Neural cell (in vitro differentiated cells): ENCODE data around the gene TRERF1. TPM values are rescaled to one million over a fixed set of nuclear protein-coding genes. Genes with fewer than 3 reads are reported as not detected.
A peak's percentile ranks its signal among the peaks of the same experiment; 100 is the strongest.

ENCODE experiments used
- H2AFZ ChIP-seq: fragments of 200-600, 300-800 bp; sonication (generic), shearing (Covaris generic); 2 replicates; pipeline ENCODE4 v1.6.0; 2014; ENCODE audit warnings: low read depth, mild to moderate bottlenecking, antibody characterized with exemption, low read length, moderate library complexity
- H3F3A ChIP-seq: fragments of 200-600 bp; shearing (Covaris generic); 2 replicates; pipeline ENCODE4 v1.6.1; 2016; ENCODE audit warnings: mild to moderate bottlenecking, moderate library complexity, mixed read lengths, antibody characterized with exemption, low read length; ENCODE audit not compliant: insufficient read depth, poor library complexity, severe bottlenecking
- H3K27ac ChIP-seq: fragments of 200-600, 300-800 bp; sonication (generic), shearing (Covaris generic); 2 replicates; pipeline ENCODE4 v1.5.1; 2014; ENCODE audit warnings: mild to moderate bottlenecking, low read length, moderate library complexity
- H3K27me3 ChIP-seq: fragments of 300-800, 200-600 bp; sonication (generic), shearing (Covaris generic); 2 replicates; pipeline ENCODE4 v1.6.0; 2014; ENCODE audit warnings: mild to moderate bottlenecking, low read depth, low read length, moderate library complexity; ENCODE audit not compliant: insufficient read depth
- H3K36me3 ChIP-seq: fragments of 300-800, 200-600 bp; sonication (generic), shearing (Covaris generic); 2 replicates; pipeline ENCODE4 v1.5.1; 2014; ENCODE audit warnings: mild to moderate bottlenecking, antibody characterized with exemption, low read length, moderate library complexity; ENCODE audit not compliant: insufficient read depth
- H3K4me2 ChIP-seq: fragments of 300-800, 200-600 bp; sonication (generic), shearing (Covaris generic); 2 replicates; pipeline ENCODE4 v1.6.0; 2014; ENCODE audit warnings: mild to moderate bottlenecking, low read length
- H3K4me3 ChIP-seq: fragments of 300-800, 200-600 bp; sonication (generic), shearing (Covaris generic); 2 replicates; pipeline ENCODE4 v1.5.1; 2014; ENCODE audit warnings: mild to moderate bottlenecking, low read length, moderate library complexity
- H3K79me2 ChIP-seq: fragments of 200-600 bp; shearing (Covaris generic); replicated peaks from 2 replicates; pipeline ENCODE4 v1.6.0; 2014; ENCODE audit warnings: mild to moderate bottlenecking, low read length, moderate library complexity; ENCODE audit not compliant: insufficient read depth
- H3K9ac ChIP-seq: fragments of 300-800, 200-600 bp; sonication (generic), shearing (Covaris generic); 2 replicates; pipeline ENCODE4 v1.6.1; 2016; ENCODE audit warnings: mild to moderate bottlenecking, low read length, mixed read lengths
- H3K9me2 ChIP-seq: fragments of 200-600 bp; shearing (Covaris generic); 2 replicates; pipeline ENCODE4 v1.6.1; 2016; ENCODE audit warnings: mild to moderate bottlenecking, low read length, mixed read lengths; ENCODE audit not compliant: insufficient read depth
- H3K9me3 ChIP-seq: fragments of 200-600, 300-800 bp; sonication (generic), shearing (Covaris generic); 2 replicates; pipeline ENCODE4 v1.6.1; 2016; ENCODE audit warnings: mild to moderate bottlenecking, mixed run types, low read length, moderate library complexity, mixed read lengths
- H4K20me1 ChIP-seq: fragments of 200-600 bp; shearing (Covaris generic); 2 replicates; pipeline ENCODE4 v1.6.1; 2016; ENCODE audit warnings: mild to moderate bottlenecking, mixed run types; ENCODE audit not compliant: insufficient read depth
- CTCF ChIP-seq: fragments of 450-650 bp; IDR thresholded peaks from 2 replicates; pipeline ENCODE4 v1.5.1; 2014; ENCODE audit warnings: antibody characterized with exemption, mild to moderate bottlenecking, moderate library complexity; ENCODE audit not compliant: poor library complexity, severe bottlenecking
- EP300 ChIP-seq: fragments of 450-650 bp; conservative IDR thresholded peaks from 2 replicates; pipeline ENCODE4 v1.6.1; 2014; ENCODE audit warnings: antibody characterized with exemption, mild to moderate bottlenecking, moderate library complexity; ENCODE audit not compliant: poor library complexity, severe bottlenecking
- EZH2 ChIP-seq: fragments of 200-600, 300-800 bp; shearing (Covaris generic), sonication (generic); IDR thresholded peaks from 2 replicates; pipeline ENCODE4 v1.6.1; 2014; ENCODE audit warnings: antibody characterized with exemption, low read length, borderline replicate concordance, mild to moderate bottlenecking; ENCODE audit not compliant: insufficient read depth, poor library complexity, severe bottlenecking
- MXI1 ChIP-seq: fragments of 450-650 bp; conservative IDR thresholded peaks from 2 replicates; pipeline ENCODE4 v1.6.1; 2014; ENCODE audit warnings: antibody characterized with exemption, mild to moderate bottlenecking; ENCODE audit not compliant: poor library complexity, severe bottlenecking
- POLR2AphosphoS5 ChIP-seq: IDR thresholded peaks from 2 replicates; pipeline ENCODE4 v1.6.1; 2012
- RAD21 ChIP-seq: fragments of 450-650 bp; conservative IDR thresholded peaks from 2 replicates; pipeline ENCODE4 v1.6.1; 2014; ENCODE audit warnings: antibody characterized with exemption, mild to moderate bottlenecking, moderate library complexity
- REST ChIP-seq: IDR thresholded peaks from 2 replicates; pipeline ENCODE4 v1.6.1; 2012; ENCODE audit warnings: borderline replicate concordance
- SMC3 ChIP-seq: fragments of 450-650 bp; conservative IDR thresholded peaks from 2 replicates; pipeline ENCODE4 v1.6.1; 2014; ENCODE audit warnings: antibody characterized with exemption, mild to moderate bottlenecking, moderate library complexity; ENCODE audit not compliant: poor library complexity
- TAF1 ChIP-seq: IDR thresholded peaks from 2 replicates; pipeline ENCODE4 v1.6.1; 2012; ENCODE audit warnings: low read depth
- polyA plus RNA-seq: library from polyadenylated mRNA; depleted of rRNA; stranded (reverse); fragments of >200 nt; gene quantifications from 2 replicates; pipeline ENCODE4 v1.2.3, GENCODE V29; 2014

TRERF1 gene
- polyA plus RNA-seq, 1 donor from 2014 or later = 4.5 TPM

DNA sequence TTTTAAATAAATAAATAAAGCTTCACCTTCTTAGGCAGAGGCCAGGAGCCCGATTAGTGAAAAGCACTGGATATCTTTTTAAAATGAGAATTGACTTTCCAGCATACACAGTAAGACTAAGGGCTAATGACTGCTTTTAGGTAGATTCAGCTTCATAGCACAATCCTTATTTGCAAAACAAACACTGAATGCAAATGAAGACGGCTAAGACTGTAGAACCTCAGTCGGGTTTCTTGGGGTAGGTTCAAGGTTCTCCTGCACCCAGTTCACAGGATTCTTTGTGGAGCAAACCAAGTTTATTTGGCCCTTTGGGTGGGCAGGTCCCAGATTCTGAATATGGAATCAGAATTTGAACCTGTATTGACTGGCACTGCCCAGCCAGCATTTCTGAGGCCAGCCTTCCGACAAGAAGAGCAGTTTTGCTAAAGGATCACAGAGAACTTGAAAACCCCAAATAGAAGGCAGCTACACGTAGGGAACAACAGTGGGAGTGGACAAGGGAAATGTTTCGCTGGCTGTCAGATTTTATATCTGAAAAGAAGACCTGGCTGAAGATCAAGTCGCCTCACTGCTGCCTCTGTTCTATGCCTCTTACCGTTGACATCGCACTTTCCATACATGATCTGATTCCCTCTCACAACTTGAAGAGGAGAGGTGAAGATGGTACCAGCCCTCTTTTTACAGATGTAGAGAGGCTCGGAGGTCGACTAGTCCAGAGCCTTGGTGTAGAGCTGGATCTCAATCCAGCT, 8.2 kb downstream of the TRERF1 start:
- Histone ChIP-seq H3K9me2 (no peaks in the 10 kb centered on the region), H3F3A (peaks cover 4% of the 10 kb centered on the region), H2AFZ (no peak overlapping the region), H3K36me3 (no peaks in the 10 kb centered on the region), H3K9ac (no peak overlapping the region), H4K20me1 (no peaks in the 10 kb centered on the region), H3K4me2 (no peak overlapping the region), H3K27me3 (no peaks in the 10 kb centered on the region), H3K4me3 (peak overlapping the region; percentile 12), H3K27ac (no peak overlapping the region), H3K9me3 (no peaks in the 10 kb centered on the region), H3K79me2 (peaks cover 68% of the 10 kb centered on the region)
- TF ChIP-seq EZH2 (no peak), REST (no peak), SMC3 (no peak), TAF1 (no peak)

DNA sequence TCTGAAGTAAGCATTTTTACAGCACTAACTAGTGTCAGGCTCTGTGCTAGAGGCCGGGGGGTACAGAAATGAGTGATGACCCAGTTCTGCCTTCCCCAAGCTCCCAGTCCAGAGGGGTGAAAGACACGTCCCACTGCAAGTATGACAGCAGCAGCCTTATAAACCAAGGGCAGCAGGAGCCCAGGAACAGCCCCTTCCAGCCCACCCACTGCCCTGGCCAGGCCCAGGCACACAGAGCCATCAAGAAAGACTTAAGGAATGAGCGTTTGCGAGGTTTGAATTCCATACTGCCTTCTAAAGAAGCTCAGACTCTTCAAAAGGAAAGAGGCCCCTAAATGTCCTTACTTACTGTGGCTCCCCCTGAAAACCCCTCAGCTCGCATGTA, 10.0 kb downstream of the TRERF1 start:
- Histone ChIP-seq H3K4me3 (peak overlapping the region; percentile 61), H3K27ac (peak overlapping the region; percentile 87), H3K27me3 (no peaks in the 10 kb centered on the region), H3K4me2 (peak overlapping the region; percentile 63), H3K79me2 (peaks cover 58% of the 10 kb centered on the region), H2AFZ (no peak overlapping the region), H3K9ac (peak overlapping the region; percentile 66), H3K36me3 (no peaks in the 10 kb centered on the region), H3K9me3 (no peaks in the 10 kb centered on the region), H3K9me2 (no peaks in the 10 kb centered on the region), H4K20me1 (no peaks in the 10 kb centered on the region), H3F3A (peaks cover 4% of the 10 kb centered on the region)
- TF ChIP-seq POLR2AphosphoS5 = no peak
- no peak for TF ChIP-seq EZH2
- TF ChIP-seq EP300 = no peak
- TF ChIP-seq REST = no peak
- TF ChIP-seq SMC3 = no peak
- TF ChIP-seq MXI1 = no peak
- no peak for TF ChIP-seq CTCF
- no peak for TF ChIP-seq TAF1
- no peak for TF ChIP-seq RAD21
